HG03196 (cell line): Measurements from ENCODE around the gene KCTD5.
"Not testable (repeated sequence)": the region's sequence is repeated elsewhere in the genome, so short reads cannot be mapped to it uniquely, and the experiment has no call there.

Source experiments
- ATAC-seq: cut with Tn5 transposase; IDR thresholded peaks from one replicate; pipeline ENCODE4 v1.9.1; 2021; ENCODE audit not compliant: unreplicated experiment

The KCTD5 gene

DNA sequence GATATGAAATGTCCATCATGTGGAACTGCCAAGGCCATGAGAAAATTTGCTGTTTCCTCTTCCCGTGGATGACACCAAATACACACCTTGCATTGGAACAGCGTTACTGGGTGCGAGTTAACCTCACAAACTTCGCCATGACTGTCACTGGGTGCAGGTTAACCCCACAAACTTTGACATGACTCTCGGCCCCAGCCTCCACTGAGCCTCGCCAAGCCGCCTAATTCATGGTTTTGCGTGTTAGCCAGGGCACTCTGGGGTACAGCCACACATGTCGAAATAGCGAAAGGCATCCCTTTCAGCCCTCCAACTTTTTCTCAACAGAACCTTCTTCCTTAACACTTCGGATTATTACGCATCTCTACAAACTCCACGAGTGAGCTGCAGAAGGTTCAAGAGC lies 10.6 kb upstream of the KCTD5 start:
- ATAC-seq, result no peak

DNA sequence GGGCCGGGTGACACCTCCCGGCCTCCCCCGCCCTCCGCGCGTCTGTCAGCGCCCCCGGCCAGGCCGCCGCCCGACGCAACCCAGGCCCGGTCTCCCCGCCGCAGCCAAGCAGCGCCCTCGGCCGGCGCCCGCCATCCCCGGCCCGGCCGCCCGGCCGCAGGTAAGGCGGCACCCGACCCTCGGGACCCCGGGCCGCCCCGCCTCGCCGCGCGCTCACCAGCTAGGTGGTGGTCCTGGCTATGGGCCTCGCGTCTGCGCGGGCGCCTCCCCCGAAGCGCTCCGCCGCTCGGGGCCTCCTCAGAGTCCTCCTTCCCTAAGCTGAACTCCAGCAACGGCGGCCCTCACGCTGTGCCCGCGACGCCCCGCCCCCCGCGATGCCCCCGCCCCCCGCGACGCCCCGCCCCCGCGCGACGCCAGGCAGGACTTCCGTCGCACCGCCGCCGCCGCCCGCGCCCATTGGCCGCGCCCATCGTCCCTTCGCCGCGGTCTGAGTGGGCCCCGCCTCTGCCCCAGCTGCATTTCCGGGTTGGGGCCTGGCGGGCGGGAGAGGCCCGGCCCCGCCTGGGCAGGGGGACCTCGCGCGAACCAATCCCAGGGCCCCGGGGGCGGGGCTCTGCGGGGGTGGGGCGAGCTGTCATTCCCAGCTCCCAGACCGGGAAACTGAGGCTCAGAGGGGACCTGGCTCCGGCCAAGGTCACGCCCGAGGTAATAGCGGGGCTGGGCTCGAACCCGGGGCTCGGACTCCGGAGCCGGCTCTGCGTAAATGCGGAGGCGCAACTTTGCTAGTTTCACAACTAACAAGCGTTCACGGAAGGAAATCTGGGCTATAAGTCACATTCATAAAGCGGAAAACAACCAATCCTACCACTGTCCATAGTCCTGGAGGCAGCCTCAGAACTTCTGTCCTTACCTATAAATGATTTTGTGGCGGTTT lies 9.0 kb upstream of the KCTD5 start:
- ATAC-seq, result peak; percentile 90

DNA sequence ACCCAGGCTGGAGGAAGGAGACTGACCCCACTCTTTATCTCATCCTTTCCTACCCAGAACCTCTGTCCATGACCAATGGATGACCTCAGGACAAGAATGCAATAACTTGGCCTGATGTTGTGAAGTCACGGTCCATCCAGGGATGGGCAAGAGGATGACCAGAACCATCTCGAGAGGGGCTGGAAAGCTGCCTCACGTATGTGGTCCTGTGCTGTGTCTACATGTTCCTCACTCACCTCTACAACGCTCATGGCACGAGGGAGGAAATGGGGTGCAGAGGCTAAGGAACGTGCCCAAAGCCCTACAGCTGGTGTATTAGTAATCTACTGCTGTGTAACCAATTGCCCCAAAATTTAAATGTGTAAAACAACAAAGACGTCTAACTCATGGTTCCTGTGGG lies 7.3 kb upstream of the KCTD5 start:
- no peak for ATAC-seq

DNA sequence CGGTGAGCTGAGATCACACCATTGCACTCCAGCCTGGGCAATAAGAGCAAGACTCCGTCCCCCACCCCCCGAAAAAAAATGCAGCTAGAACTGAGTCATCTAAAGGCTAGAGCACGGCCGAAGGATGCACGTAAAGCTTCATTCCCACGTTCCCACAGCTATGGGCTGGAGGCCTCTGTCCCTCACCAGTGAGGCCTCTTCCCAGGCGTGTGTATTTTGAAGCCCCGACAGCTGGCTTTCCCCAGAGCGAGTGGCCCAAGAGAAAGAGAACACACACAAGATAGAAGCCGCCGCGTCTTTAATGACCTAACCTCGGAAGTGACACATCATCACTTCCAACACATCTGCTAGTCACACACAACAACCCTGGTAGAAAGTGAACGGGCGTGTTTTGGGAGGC lies 6.6 kb upstream of the KCTD5 start:
- ATAC-seq, result no peak

DNA sequence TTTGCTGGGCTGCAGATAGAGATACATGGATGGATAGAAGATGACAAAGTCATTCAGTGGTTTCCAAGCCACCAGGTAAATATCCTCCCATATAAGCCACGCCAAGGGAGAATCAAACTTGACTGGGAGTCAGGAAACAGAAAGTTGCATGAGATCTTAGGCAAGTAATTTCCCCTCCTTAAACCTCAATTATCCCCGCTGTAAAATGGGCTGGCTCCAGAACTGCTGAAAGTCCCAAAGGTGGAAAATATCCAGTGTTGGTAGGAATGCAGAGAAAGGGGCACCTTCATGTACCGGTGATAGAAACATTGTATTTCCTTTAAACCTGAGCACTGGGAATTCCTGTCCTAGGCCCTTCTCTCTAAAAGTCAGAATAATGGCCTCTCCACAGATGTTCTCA lies 5.4 kb upstream of the KCTD5 start:
- not testable (repeated sequence) for ATAC-seq

DNA sequence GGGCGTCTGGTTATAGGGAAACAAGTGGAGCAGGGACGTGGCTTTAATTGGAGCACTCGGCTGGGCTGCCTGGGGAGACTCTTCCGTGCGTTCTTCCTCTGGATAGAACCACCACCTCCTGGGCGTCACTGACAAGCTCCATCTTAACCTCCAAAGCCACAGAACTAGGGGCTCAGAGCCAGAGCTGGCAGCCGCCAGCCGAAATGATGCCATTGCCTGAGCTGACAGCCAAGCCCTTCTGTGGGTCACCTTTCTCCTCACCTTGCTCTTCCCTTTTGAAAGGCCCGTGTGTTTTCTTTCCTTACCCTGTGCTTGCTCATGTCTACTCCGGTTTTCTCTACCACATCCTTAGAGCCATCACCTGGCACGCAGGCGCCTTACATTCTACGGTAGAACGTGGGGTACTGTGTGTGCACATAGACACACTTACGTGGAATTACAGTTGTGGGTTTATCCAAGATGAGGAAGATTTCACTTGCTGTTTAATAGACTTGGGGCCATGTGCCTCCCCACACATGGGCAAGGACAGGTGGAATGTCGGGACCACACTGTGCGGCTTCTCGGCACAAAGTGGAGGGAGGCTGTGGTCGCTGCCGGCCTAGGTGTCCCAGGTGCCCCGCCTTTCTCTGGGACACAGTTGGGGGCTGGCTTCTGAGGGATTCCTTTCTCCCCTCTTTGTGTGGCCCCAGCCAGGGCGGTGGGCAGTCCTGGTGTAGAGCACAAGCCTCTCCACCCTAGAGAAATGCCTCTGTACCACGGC lies 3.9 kb upstream of the KCTD5 start:
- not testable (repeated sequence) for ATAC-seq

DNA sequence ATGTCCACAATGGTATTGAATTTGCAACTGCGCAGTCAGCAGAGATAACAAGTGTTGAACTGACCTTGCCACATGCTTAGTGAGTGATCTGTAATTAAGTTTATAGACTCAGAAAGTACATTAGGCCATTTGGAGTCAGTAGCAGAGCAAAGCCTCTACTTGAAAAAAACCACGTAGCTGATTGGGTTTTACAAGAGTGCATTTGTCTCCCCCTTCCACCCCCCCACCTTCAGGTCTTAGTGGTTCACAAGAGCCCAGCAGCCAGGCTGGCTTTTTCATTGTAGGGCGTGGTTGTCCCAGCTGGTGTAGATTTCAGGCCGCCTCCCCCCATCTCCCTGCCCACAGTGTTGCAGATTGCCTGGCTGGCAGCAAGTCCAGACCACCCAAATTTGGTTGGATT lies 2.4 kb upstream of the KCTD5 start:
- not testable (repeated sequence) for ATAC-seq

DNA sequence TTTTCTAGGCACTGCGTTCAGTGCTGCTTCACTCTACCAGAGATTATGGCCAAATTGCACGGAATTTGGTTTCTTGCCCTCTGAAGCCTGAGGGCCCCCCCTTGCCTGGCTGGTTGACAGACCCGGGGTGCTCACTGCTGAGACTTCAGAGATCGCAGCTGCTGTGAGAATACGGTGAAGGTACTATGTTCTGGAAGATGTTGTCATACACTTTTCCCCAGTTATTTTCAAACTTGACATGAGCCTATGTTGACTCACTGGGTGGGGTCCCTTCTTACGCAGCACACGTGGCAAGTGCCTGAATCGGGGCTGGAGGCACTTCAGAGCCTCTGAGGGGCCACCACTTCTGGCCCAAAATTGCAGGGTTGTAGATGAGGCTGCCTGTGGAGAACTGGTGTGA lies 2.0 kb upstream of the KCTD5 start:
- ATAC-seq, result not testable (repeated sequence)

DNA sequence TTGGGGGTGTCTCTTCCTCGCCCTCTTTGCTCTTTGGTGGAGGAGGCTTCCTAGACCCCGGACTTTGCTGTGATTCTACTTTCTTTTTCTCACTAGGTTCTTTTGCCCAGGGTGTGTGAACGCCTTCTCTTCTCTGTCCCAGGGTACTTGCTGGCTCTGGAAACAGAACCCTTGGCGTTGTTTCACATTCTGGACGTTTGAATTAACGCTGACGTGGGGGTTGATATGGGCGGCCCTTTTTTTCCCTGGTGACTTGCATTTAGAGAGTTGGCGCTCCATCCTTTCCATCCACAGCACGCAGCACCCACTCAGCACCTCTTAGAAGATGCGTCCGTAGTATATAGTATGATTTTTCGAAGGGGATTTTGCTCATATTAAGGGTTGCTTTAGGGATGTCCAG lies 718 bp downstream of the KCTD5 start:
- not testable (repeated sequence) for ATAC-seq

DNA sequence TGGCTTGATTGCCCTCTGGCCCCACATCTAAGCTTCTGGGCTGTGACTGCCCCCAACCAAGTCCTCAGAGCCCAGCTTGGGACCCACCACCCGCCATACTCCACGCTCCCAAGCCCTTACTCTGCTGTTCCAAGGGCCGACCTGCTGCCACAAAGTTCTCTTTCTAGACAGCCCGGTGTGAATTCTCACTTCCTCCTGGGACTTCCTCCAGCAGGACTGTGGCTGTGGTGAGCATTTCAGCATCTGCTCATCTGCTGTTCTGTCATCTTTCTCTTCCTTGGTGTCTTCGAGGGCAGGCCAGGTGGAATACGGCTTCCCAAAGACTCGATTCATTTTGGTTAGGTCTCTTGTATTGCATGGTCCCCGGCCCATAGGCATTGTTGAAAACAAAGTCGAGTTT lies 3.8 kb downstream of the KCTD5 start:
- peak; percentile 20 for ATAC-seq

DNA sequence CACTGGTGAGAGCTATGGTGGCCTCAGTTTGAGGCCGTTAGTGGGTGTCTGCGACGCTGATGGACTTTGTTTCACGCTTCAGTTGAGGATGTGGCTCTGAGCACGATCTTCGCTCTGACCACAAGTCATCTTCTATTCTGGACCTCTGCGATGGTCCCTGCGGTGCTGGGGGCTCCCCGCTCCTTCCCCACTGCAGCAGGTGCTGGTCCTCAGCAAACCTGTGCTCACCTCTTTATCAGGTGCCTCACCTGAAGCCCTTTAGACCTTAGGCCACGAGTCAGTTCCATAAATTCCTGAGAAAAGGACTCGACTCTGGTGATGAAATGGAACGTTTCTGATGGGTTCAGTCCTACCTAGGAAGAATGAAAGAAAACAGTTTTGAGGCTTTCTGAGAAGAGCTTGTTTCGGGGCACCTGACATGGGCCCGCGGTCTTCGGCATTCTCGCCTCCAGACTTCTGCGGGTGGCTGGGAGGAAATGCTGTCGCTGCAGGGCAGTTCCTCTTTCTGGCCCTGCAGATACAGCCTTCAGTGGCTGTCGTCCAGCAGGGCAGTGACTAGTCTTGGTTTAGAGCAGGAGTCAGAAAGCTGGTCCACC lies 4.7 kb downstream of the KCTD5 start:
- ATAC-seq, result peak; percentile 35

DNA sequence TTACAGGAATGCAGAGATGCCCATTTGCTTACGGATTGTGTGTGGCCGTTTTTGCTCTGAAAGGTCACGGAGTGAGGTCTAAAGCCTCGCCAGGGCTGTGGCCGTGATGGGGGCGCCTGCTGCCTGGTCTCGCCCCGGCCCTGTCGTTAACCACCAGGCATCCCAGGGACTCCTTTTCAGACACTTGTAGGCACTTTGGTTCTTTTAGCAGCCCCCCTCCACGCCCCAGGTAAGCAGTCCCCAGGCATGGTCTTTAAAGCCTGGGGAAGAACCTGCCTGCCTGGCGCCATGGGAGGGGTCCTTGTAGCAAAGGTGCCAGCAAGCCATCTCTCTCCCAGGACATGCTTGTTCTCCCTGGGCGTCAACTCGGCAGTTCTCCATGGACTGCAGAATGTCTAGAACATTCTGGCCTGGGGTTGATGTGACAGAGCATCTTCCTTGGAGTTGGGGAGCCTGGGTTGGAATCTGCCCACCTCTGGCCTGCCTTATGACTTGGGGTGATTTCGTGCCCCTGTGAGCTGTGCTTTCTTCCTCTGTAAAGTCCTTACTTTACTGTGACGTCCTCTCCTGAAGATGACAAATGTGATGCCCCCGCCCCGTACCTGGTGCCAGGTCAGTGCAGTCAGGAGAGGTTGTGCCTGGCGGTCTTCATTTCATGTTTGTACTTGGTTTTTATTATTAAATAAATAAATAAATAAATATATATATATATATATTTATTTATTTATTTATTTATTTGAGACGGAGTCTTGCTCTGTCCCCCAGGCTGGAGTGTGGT lies 5.4 kb downstream of the KCTD5 start:
- no peak for ATAC-seq

DNA sequence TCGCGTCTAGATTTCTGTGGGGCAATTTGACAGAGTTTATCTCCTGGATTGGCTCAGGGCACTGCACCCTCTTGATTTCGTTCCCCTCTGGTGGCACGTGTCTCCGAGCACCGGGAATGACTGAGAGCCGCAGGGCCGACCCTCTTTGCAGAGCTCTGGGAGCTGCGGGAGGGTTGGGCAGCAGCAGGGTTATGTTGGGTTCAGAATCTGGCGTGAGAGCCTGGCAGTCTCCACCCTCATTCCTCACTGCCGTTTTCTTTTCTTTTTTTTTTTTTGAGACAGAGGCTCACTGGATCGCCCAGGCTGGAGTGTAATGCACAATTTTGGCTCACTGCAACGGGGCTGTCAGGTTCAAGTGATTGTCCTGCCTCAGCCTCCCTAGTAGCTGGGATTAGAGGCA lies 7.1 kb downstream of the KCTD5 start:
- not testable (repeated sequence) for ATAC-seq

DNA sequence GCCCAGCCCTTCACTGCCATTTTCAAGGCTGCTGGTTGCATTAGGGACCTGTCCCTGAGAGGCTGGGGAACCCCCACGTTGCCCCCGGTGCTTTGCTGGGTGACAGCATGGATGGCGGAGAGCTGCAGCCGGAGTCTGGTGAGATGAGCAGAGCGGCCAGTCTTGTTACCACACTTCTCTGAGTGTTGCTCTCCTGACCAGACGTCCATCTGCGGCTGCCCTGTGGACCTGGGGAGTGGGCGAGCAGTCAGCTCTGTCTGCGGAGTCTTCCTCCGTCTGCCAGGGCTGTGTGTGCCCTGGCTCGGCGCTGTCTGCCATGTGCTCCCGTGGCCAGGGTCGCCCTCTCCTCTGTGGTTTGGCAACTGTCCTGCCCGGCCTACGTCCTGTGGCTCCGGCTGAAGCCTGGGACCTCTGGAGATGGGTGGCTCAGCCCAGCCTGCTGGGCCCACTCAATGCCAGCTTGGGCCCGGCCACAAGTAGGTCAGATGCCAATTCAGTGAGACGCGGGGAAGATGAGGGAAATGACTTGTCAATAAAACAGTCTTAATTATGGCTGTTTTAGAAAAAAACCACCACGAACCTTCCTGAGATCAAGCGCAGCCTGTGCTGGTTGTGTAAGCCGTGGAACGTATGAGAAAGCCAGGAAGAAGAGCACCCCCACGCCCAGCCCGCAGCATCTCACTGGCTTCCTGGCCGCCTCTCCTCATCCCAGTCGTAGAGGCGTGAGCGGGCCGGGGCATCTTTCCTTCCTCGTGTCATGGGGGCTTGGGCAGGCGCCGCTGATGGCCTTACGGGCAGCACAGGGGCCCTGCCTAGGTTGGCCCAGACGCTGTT lies 7.9 kb downstream of the KCTD5 start:
- no peak for ATAC-seq

DNA sequence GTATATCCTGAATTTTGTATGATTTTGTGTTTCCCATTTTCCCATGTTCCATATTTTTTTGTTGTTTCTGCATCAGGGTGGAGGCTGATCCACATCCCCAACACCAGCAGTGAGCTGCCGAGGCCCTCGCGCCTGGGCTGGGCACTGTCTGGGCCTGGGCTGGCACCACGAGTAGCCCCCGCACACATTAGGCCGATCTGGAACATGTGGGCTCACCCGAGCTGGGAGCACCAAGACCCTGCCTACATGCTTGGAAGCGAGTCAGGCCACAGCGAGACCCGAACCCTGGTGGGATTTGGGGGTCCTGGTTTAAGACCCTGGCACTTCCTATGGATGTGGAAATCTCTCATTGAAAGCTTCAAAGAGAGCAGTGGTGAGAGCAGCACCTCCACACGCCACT lies 8.5 kb downstream of the KCTD5 start:
- no peak for ATAC-seq

DNA sequence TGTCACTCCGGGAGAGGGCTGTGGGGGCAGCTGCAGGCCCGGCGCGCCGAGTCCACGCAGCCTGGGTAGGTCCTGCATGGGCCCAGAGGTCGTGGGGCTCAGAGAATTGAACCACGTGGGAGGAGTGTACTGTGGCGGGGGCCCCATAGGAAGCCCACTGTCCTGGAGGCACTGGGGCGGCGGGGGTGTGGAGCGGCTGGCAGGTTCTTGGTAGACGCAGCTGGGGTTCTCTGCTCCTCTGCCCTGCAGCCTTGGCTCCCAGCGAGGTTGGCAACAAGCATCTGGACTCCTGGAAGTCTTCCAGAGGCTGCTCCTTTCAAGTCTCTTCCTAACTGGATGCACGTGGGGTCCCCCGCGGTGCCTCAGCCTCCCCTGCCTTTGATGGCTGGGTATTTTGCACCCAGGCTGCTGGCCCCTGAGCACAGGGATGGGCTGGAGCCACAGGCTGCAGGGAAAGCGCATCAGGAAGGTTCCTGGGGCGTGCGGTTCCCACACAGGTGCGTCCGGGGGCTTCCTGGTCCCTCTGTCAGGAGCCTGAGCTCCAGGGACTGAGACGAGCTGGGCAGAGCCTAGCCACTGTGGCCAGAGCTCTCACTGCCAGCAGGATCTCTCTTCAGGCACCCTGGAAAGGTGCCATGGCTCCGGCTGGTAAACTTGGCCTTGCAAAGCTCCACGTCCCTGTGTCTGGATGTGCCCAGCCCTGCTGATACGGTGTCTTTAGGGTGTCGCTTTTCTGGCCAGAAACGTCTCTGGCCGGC lies 9.3 kb downstream of the KCTD5 start:
- no peak for ATAC-seq

DNA sequence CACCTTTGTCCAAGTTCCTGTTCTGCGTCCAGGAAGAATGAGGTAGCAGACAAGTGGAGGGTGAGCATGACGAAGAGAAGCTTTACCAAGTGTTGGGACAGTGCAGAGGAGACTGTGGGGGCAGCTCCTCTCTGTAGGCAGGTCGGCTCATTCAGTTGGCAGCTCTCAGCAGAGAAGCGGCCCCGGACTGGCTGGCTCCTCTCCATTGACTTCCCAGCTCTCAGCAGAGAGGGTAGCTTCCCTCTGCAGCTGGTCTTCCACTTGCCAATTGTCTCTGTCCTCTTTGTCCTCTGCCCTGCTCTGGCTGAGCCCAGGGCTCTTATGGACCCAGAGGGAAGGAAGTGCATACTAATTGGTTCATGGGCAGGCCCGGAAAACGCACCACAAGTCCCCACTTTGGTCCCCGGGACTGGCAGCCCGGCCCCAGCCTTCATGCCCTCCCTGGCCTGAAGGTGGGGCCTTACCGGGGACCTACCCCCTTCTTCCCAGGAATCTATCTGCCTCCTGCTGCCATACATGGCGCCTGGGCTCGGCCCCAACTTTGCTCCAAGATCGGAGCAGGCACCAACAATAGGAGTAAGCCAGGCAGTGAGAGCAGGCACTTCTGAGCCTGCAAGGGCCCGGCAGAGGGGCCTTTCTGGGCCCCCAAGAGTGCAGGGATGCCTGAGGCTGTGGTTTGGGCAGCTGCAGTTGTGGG lies 10.1 kb downstream of the KCTD5 start:
- ATAC-seq, result no peak

DNA sequence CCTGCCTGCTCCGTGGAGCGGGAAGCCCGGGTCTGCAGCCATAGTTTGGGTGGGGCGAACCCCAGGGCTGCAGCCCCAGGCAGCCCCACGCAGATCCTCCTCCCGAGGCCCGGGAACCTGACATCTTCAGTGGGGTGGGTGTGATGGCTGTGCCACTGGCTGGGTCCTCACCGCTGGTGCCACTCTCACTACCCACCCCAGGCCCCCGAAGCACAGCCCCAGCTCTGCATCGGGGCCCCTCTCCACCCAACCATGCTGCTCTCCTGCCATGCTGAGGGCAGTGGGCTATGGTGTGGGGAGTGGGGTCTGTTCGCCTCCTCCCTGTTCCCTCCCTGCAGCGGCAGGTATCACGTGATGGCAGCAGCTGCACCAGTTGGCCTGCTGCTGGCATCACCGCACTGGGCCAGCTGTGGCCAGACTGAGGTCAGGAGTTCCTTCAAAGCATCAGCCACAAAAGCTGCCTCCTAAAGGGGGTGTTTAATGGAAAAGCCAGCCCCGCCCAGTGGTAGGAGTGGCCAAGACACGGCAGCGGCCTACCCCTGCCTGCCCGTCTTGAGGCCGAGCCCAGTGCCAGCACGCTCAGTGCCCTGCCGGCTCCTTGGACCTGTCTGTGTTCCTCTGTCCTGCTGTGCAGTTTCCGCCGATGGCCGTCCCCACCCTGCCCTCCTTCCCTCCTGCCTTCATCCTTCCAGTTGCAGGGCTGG lies 10.8 kb downstream of the KCTD5 start:
- ATAC-seq, result no peak
